Myocyte (in vitro differentiated cells): ENCODE data around the gene FKRP. TPM values are rescaled to one million over a fixed set of nuclear protein-coding genes. Genes with fewer than 3 reads are reported as not detected.
"Not testable (repeated sequence)": the region's sequence is repeated elsewhere in the genome, so short reads cannot be mapped to it uniquely, and the experiment has no call there.

Experiments used
- DNase-seq: peaks from one replicate; pipeline ENCODE4 v3.0.0-alpha.2; 2012; ENCODE audit warnings: low read depth
- total RNA-seq: library from RNA; depleted of rRNA; stranded (reverse); fragments of >200 nt; gene quantifications from 2 replicates; pipeline ENCODE4 v1.2.3, GENCODE V29; 2014

Gene FKRP
- total RNA-seq, 1 donor from 2014 or later = 24.8 TPM

DNA sequence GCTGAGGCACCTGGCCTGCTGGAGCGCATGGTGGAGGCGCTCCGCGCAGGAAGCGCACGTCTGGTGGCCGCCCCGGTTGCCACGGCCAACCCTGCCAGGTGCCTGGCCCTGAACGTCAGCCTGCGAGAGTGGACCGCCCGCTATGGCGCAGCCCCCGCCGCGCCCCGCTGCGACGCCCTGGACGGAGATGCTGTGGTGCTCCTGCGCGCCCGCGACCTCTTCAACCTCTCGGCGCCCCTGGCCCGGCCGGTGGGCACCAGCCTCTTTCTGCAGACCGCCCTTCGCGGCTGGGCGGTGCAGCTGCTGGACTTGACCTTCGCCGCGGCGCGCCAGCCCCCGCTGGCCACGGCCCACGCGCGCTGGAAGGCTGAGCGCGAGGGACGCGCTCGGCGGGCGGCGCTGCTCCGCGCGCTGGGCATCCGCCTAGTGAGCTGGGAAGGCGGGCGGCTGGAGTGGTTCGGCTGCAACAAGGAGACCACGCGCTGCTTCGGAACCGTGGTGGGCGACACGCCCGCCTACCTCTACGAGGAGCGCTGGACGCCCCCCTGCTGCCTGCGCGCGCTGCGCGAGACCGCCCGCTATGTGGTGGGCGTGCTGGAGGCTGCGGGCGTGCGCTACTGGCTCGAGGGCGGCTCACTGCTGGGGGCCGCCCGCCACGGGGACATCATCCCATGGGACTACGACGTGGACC lies 10.1 kb downstream of the FKRP start:
- DNase-seq = no peak

DNA sequence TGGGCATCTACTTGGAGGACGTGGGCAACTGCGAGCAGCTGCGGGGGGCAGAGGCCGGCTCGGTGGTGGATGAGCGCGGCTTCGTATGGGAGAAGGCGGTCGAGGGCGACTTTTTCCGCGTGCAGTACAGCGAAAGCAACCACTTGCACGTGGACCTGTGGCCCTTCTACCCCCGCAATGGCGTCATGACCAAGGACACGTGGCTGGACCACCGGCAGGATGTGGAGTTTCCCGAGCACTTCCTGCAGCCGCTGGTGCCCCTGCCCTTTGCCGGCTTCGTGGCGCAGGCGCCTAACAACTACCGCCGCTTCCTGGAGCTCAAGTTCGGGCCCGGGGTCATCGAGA lies 10.7 kb downstream of the FKRP start:
- DNase-seq = no peak

DNA sequence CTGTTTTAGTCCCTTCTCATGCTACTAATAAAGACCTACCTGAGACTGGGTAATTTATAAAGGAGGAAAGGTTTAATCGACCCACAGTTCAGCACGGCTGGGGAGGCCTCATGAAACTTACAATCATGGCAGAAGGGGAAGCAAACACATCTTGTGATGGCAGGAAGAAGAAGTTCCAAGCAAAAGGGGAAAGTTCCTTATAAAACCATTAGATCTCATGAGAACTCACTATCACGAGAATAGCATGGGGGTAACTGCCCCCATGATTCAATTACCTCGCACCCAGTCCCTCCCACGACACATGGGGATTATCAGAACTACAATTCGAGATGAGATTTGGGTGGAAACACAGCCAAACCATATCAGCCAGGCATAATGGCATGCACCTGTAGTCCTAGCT lies 13.3 kb downstream of the FKRP start:
- no peak for DNase-seq

DNA sequence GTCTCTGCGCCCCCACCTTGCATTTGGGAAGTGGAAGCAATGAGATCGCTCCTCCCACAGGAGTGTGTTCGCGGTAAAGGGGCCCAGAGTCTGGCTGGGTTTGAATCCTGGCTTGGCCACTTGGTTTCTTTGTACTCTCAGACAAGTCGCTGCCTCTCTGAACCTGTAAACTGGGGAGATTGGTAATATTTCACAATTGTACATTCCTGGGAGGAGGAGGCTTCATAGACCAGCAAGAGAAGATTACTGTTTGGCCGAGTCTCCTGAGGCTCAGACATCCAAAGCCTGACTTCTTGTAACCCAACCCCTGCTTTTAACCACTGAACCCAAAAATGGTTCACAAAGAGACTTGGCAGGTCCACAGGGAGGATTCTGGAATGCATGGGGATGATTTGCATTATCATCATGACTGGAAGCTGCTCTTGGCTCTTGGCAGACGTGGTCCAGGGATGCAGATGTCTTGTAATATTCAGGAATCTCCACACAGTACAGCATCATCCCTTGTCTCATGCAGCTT lies 14.0 kb downstream of the FKRP start:
- peak; percentile 94 for DNase-seq

DNA sequence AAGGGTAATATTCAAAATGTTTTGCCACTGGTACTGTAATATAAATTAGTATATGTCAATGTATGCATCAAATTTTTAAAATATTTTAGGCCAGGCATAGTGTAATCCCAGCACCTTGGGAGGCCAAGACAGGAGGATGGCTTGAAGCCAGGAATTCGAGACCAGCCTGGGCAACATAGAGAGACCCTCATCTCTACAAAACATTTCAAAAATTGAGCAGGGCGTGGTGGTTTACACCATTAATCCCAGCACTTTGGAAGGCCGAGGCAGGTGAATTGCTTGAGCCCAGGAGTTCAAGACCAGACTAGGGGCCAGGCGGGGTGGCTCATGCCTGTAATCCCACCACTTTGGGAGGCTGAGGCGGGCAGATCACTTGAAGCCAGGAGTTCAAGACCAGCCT lies 14.5 kb downstream of the FKRP start:
- DNase-seq = no peak

DNA sequence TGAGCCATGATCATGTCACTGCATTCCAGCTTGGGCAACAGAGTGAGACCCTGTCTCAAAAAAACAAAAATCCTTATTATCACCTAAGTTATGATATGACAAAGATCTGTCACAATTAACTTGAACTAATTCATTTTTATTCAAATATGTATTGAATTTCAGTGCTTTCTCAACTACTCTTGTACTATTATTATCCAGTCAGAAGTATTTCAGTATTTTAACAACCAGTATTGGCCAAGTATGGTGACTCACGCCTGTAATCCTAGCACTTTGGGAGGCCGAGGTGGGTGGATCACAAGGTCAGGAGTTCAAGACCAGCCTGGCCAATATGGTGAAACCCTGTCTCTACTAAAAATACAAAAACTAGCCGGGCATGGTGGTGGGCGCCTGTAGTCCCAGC lies 15.0 kb downstream of the FKRP start:
- not testable (repeated sequence) for DNase-seq

DNA sequence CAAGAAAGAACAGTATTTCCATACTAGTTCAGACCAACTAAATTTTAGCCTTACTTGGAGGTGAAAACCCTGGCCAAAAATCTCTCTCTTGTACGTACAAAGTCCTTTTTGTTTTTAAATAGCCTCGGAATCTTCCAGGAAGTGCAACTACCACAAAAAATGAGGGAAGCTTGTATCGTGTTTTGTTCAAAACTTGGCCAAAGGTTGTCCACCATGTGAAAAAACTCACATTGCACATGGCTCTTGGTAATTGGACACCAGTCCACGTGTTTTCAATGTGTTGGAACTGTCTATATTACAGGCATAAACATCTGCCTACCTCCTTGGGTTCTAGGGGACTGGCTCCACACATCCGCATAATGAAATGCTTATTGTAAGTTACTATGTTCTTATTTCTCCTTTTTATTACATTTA lies 15.6 kb downstream of the FKRP start:
- no peak for DNase-seq

DNA sequence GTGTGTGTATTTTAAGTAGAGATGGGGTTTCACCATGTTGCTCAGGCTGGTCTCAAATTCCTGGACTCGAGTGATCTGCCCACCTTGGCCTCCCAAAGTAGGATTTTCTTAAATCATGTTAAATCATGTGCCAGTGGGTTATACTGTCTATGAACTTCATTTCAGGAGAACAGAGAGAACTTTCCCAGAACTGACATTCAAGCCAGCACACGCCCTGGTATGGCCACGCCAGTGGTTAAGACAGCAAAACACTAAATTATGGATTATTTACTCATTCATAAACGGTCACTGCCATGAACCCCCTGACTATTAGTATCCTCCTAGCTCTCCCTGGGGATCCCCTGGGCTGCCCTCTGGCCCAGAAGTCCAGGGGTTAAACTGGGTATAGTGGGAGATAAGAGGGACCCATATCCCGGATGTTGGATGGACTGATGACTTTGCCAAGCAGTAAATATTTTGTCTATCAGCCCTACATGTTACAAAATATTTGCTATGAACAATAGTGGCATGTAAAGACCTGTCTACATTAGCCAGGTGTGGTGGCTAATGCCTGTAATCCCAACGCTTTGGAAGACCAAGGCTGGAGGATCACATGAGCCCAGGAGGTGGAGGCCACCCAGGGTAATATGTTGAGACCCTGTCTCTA lies 16.5 kb downstream of the FKRP start:
- DNase-seq = no peak

DNA sequence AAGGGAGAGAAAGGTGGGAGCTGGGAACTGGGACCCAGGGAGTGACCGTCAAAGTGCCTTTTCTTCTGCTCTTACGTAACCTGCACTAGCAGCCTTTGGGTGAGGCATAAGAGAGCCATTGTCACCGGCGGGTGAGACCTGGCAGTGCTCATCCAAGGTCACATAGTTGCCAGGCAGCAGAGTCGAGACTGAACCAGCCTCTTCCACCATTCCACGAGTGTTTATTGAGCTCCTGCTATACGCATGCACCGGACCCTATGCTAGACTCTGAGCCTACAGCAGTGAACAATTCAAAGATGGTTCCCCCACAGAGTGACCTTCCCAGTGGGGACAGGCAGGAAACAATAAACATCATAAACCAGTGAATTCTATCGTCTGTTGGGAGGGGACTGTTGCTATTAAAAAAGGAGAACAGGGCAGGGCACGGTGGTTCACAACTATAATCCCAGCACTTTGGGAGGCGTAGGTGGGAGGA lies 19.0 kb downstream of the FKRP start:
- DNase-seq = no peak

DNA sequence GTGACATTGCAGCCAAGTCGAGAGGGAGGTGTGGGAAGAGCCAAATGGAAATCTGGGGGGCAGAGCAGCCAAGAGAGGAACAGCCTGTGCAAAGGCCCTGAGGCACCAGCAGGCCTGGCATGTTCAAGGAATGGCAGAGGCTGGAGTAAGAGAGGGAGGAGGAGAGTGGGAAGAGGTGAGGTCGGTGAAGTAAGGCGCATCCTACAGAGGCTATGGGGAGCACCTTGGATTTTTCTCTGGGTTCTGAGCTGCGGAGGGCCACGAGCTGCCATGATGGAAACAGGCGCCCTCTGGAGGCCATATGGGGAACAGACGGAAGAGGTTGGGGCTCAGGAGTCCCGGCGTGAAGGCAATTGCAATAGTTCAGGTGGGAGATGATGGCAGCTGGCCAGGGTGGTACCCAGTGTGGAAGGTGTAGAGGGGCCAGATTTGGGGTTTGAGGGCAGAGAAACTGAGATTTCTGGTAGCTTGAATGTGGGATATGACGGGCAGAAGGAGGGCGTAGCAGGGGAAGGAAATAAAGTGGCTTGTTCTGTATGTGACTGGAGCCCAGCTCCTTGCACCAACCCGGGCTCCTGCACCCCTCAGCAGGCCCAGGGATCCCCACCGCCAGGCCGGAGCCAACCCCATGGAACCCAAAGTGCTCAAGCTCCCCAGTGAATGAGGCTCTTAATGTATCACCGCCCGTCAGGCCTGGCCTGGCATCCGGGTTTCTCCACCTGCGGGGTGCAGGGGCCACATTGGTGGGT lies 20.9 kb downstream of the FKRP start:
- no peak for DNase-seq

DNA sequence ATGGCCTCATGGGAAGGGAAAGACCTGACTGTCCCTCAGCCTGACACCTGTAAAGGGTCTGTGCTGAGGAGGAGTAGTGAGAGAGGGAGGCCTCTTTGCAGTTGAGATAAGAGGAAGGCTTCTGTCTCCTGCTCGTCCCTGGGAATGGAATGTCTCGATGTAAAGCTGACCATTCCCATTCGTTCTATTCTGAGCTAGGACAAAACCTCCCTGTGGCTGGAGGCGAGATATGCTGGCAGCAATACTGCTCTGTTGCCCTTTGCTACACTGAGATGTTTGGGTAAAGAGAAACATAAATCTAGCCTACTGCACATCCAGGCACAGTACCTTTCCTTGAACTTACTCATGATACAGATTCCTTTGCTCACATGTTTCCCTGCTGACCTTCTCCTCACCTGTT lies 22.9 kb downstream of the FKRP start:
- DNase-seq = not testable (repeated sequence)

DNA sequence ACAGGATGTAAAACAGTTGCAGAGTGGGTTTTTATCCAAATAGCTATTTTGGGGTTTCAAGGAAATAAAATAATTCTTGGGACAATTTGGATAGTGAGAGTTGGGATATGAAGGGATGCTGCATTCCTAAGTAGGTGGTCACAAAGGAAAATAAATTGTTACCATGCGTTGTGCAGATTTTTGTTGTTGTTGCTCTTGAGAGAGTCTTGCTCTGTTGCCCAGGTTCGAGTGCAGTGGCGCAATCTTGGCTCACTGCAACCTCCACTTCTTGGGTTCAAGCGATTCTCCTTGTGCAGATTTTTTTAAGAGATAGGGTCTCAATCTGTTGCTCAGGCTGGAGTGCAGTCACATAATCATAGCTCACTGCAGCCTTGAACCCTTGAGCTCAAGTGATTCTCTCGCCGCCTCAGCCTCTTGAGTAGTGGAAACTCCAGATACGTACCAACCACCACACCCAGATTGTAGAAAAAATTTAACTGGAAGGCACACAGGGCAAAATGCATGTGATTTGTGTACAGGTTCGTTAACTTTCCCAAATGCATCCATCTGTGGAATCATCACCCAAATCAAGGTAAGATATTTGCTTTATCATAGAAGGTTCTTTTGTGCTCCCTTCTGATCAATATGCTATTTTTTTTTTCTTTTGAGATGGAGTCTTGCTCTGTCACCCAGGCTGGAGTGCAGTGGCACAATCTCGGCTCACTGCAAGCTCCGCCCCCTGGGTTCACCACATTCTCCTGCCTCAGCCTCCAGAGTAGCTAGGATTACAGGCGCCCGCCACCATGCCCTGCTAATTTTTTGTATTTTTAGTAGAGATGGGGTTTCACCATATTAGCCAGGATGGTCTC lies 26.5 kb downstream of the FKRP start:
- no peak for DNase-seq

DNA sequence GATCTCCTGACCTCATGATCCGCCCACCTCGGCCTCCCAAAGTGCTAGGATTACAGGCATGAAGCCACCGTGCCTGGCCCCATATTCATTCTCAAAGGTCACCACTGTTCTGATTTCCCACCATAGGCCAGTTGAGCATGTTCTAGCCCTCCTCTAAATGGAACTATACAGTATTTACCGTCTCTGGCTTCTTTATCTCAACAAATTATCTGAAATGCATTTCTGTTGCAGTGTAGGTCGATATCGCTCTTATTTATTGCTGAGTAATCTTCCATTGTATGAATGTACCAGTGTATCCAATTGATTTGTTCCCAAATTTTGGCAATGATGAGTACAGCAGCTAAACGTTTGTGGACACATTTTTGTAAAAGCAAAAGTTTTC lies 27.2 kb downstream of the FKRP start:
- no peak for DNase-seq

DNA sequence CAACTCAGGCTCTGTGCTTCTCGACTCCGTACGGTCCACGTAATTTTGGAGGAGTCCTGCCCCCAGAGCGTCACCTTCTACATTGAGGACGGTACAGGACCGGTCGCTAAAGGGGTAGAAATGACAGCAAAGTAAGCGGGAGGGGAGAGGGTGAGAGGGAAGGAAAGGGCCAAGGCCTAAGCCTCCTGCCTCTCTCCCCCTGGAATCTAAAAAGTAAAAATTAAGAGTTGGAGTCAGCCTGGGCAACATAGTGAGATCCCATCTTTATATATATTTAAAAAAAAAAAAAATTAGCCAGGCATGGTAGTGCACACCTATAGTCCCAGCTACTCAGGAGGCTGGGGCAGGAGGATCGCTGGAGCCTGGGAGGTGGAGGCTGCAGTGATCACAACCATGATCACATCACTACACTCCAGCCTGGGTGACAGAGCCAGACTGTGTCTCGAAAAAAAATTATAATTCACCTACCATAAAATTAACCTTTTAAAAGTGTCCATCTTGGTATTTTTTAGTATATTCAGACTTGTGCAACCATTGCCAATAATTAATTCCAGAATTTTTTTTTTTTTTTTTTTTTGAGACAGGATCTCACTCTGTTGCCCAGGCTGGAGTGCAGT lies 29.9 kb downstream of the FKRP start:
- DNase-seq = no peak

DNA sequence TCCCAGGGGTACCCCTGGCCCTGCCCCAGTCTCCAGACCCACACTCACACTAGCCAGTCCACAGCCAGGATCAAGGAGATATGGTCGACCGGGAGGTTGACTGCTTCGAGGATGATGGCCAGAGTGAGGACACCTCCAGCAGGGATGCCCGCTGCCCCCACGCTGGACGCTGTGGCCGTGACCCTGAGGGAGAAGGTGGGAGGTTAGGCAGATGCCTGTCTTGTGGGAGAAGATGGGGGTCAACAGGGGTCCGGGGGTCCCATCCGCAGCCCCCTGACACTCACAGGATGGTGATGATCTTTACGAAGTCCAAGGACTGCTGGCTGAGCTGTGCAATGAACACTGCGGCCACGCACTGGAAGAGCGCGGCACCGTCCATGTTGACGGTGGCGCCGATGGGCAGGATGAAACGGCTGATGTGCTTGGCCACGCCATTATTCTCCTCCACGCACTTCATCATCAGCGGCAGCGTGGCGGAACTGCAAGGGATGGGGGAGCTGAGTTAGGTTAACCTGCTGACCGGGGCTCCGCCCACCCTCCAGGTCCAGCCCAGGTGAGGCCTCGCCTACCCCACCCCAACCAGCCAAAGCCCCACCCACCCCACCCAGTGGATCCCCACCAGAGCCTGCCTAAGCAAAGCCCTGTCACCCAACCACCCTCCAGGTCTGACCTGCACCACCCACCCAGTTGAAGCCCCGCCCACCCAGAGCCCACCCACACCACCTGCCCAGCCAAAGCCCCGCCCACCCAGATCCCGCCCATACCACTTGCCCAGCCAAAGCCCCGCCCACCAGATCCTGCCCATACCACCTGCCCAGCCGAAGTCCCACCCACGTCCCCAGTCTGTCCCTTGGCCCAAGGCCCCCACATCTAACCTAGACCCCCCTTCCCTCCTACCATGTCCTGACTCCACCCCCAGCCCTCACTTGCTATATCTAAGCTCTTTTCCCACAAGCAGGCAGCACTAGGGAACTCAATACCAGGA lies 31.4 kb downstream of the FKRP start:
- no peak for DNase-seq

DNA sequence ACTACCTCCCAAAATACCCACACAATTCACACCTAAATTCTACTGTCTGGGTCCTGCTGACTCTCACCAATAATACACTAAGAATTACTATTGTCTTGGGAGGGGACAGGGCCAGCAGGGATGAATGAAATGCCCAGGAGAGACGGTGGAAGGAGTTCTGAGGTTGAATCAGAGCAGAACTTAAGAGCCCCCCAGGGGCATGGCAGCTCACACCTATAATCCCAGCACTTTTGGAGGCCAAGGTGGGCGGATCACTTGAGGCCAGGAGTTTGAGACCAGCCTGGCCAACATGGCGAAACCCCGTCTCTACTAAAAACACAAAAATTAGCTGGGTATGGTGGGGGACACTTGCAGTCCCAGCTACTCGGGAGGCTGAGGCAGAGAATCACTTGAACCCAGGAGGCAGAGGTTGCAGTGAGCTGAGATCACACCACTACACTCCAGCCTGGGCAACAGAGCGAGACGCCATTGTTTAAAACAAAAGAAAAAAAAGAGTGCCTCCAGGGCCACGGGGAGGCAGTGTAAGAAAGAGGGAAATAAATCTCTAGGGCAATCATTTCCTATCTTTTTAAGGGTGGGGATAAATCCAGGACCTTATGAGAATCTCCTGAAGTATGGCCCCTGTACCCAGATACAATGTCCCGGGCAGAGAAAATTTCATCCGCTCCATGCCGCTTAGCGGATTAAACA lies 32.2 kb downstream of the FKRP start:
- not testable (repeated sequence) for DNase-seq

DNA sequence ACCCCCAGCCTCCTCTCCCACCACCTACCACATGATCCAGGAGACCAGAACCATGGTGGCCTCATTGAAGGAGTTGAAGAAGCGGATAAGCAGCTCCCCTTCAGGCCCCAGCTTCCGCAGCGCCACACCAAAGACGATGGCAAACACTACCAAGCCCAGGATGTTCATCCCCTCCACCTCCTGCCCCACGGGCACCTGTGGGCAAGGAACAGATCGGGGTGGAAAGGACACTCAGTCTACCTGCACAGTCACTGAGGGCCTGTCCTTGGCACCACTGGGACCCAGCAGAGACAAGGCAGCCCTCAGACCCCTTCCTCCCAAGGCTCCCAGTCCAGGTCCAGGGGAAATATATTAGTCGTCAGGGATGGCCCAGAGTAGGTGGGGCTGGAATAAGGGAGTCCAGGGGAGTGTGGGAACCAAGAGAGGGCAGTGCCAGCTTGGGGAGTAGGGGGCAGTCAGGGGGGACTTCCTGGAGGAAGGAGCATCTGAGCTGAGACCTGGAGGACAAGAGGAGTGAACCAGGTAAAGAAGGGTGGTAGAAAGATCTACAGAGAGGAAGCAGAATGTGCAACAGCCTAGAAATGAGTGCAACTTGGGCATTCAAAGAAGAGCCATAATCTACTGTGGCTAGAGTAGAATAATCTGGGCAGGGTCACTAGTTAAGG lies 36.6 kb downstream of the FKRP start:
- DNase-seq = no peak

DNA sequence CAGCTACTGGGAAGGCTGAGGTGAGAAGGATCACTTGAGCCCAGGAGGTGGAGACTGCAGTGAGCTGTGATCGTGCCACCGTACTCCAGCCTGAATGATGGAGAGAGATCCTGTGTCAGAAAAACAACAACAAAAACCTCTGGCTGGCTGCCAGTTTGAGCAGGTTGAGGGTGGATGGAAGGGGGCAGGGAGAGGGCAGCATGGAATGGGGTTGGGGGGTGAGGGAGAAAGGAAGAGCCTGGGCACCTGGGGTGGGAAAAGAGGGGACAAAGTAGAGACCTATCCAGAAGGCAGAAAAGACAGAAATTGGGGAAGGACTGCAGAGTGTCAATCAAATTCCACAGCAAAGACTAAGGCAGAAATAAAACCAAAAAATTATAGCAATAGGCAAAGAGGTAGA lies 37.8 kb downstream of the FKRP start:
- no peak for DNase-seq
